KOPT-K1 (cell line): ENCODE measurements around the gene NUP214.
"Not testable (repeated sequence)": the region's sequence is repeated elsewhere in the genome, so short reads cannot be mapped to it uniquely, and the experiment has no call there.

Experiments used
- H3K27ac ChIP-seq: fragments of 200-600 bp; sonication (generic); 2 replicates; pipeline ENCODE4 v1.5.1; 2016; ENCODE audit warnings: antibody characterized with exemption, mild to moderate bottlenecking, low read depth, low read length; ENCODE audit not compliant: poor library complexity, severe bottlenecking
- H3K36me3 ChIP-seq: fragments of 200-600 bp; sonication (generic); 2 replicates; pipeline ENCODE4 v1.5.1; 2017; ENCODE audit warnings: antibody characterized with exemption, mild to moderate bottlenecking, low read length, moderate library complexity; ENCODE audit not compliant: insufficient read depth
- H3K9me3 ChIP-seq: fragments of 200-600 bp; sonication (generic); 2 replicates; pipeline ENCODE4 v1.5.1; 2017; ENCODE audit warnings: antibody characterized with exemption, low read length, mild to moderate bottlenecking; ENCODE audit not compliant: insufficient read depth, poor library complexity, severe bottlenecking

NUP214 gene

GRCh38 chr9:131180454-131180853 lies 55.1 kb downstream of the NUP214 start:
- peaks cover 98% of the 10 kb centered on the region for H3K36me3 ChIP-seq
- H3K9me3 ChIP-seq = no peaks in the 10 kb centered on the region
- no peak overlapping the region for H3K27ac ChIP-seq

GRCh38 chr9:131181091-131181681 lies 55.8 kb downstream of the NUP214 start:
- no peak overlapping the region for H3K27ac ChIP-seq
- H3K36me3 ChIP-seq = peaks cover 98% of the 10 kb centered on the region
- no peaks in the 10 kb centered on the region for H3K9me3 ChIP-seq

- no peaks in the 10 kb centered on the region for H3K9me3 ChIP-seq
- no peak overlapping the region for H3K27ac ChIP-seq
- peaks cover 99% of the 10 kb centered on the region for H3K36me3 ChIP-seq
Measured at GRCh38 chr9:131185924-131186323, 60.5 kb downstream of the NUP214 start.

- Histone ChIP-seq H3K27ac (no peak overlapping the region), H3K9me3 (no peaks in the 10 kb centered on the region), H3K36me3 (peaks cover 98% of the 10 kb centered on the region)
Measured at GRCh38 chr9:131186622-131187021, 61.2 kb downstream of the NUP214 start.

GRCh38 chr9:131187957-131188356 lies 62.6 kb downstream of the NUP214 start:
- peaks cover 98% of the 10 kb centered on the region for H3K36me3 ChIP-seq
- no peak overlapping the region for H3K27ac ChIP-seq
- no peaks in the 10 kb centered on the region for H3K9me3 ChIP-seq

GRCh38 chr9:131188976-131189375 lies 63.6 kb downstream of the NUP214 start:
- Histone ChIP-seq H3K9me3 (no peaks in the 10 kb centered on the region), H3K36me3 (peaks cover 96% of the 10 kb centered on the region), H3K27ac (no peak overlapping the region)

GRCh38 chr9:131190191-131190590 lies 64.8 kb downstream of the NUP214 start:
- Histone ChIP-seq H3K36me3 (peaks cover 96% of the 10 kb centered on the region), H3K27ac (no peak overlapping the region)

GRCh38 chr9:131191032-131191431 lies 65.6 kb downstream of the NUP214 start:
- H3K9me3 ChIP-seq, H3K27ac ChIP-seq: not testable (repeated sequence)
- peaks cover 95% of the 10 kb centered on the region for H3K36me3 ChIP-seq

More at GRCh38 chr9:131190191-131190590, 64.8 kb downstream of the NUP214 start:
- H3K9me3 ChIP-seq = no peaks in the 10 kb centered on the region

- H3K27ac ChIP-seq = no peak overlapping the region
- no peaks in the 10 kb centered on the region for H3K9me3 ChIP-seq
- peaks cover 95% of the 10 kb centered on the region for H3K36me3 ChIP-seq
Measured at GRCh38 chr9:131191857-131192256, 66.5 kb downstream of the NUP214 start.

- Histone ChIP-seq H3K9me3 (no peaks in the 10 kb centered on the region), H3K27ac (no peak overlapping the region), H3K36me3 (peaks cover 95% of the 10 kb centered on the region)
Measured at GRCh38 chr9:131193051-131193450, 67.7 kb downstream of the NUP214 start.

GRCh38 chr9:131194762-131195161 lies 69.4 kb downstream of the NUP214 start:
- no peak overlapping the region for H3K27ac ChIP-seq
- no peaks in the 10 kb centered on the region for H3K9me3 ChIP-seq
- H3K36me3 ChIP-seq = peaks cover 95% of the 10 kb centered on the region

- Histone ChIP-seq H3K9me3 (no peaks in the 10 kb centered on the region), H3K27ac (no peak overlapping the region), H3K36me3 (peaks cover 96% of the 10 kb centered on the region)
Measured at GRCh38 chr9:131197160-131197911, 72.0 kb downstream of the NUP214 start.

GRCh38 chr9:131198041-131198715 lies 72.8 kb downstream of the NUP214 start:
- Histone ChIP-seq H3K9me3 (no peaks in the 10 kb centered on the region), H3K27ac (no peak overlapping the region), H3K36me3 (peaks cover 94% of the 10 kb centered on the region)

- no peaks in the 10 kb centered on the region for H3K9me3 ChIP-seq
- peaks cover 99% of the 10 kb centered on the region for H3K36me3 ChIP-seq
- H3K27ac ChIP-seq = no peak overlapping the region
Measured at GRCh38 chr9:131201856-131202255, 76.5 kb downstream of the NUP214 start.

- H3K36me3 ChIP-seq = peaks cover 96% of the 10 kb centered on the region
- H3K27ac ChIP-seq = no peak overlapping the region
- H3K9me3 ChIP-seq = no peaks in the 10 kb centered on the region
Measured at GRCh38 chr9:131203431-131204218, 78.2 kb downstream of the NUP214 start.
